Loucy (cell line): ENCODE measurements around the gene SUPT3H.

Experiments used
- H2AFZ ChIP-seq: fragments of 200-600 bp; sonication (generic); 2 replicates; pipeline ENCODE4 v1.6.0; 2016; ENCODE audit warnings: antibody characterized with exemption, mild to moderate bottlenecking, low read length, moderate library complexity
- H3F3A ChIP-seq: fragments of 200-600 bp; 2 replicates; pipeline ENCODE4 v1.6.0; 2016; ENCODE audit warnings: antibody characterized with exemption, low read depth, mild to moderate bottlenecking
- H3K27me3 ChIP-seq: fragments of 200-600 bp; sonication (generic); 2 replicates; pipeline ENCODE4 v1.6.1; 2014; ENCODE audit warnings: low read length, mild to moderate bottlenecking; ENCODE audit not compliant: insufficient read depth, poor library complexity, severe bottlenecking
- H3K36me3 ChIP-seq: fragments of 200-600 bp; sonication (generic); 2 replicates; pipeline ENCODE4 v1.6.1; 2016; ENCODE audit warnings: low read length; ENCODE audit not compliant: insufficient read depth
- H3K4me1 ChIP-seq: fragments of 200-600 bp; sonication (generic); 2 replicates; pipeline ENCODE4 v1.5.1; 2014; ENCODE audit warnings: low read length, mild to moderate bottlenecking; ENCODE audit not compliant: insufficient read depth, poor library complexity, severe bottlenecking
- H3K4me2 ChIP-seq: fragments of 200-600 bp; sonication (generic); 2 replicates; pipeline ENCODE4 v1.6.0; 2014; ENCODE audit warnings: antibody characterized with exemption, low read length, low read depth, mild to moderate bottlenecking; ENCODE audit not compliant: poor library complexity, severe bottlenecking
- H3K4me3 ChIP-seq: fragments of 200-600 bp; sonication (generic); 2 replicates; pipeline ENCODE4 v1.5.1; 2014; ENCODE audit warnings: low read length, mild to moderate bottlenecking, mixed read lengths; ENCODE audit not compliant: poor library complexity, severe bottlenecking
- H3K79me2 ChIP-seq: fragments of 200-600 bp; sonication (generic); 2 replicates; pipeline ENCODE4 v1.6.1; 2014; ENCODE audit warnings: low read length; ENCODE audit not compliant: insufficient read depth
- H3K9ac ChIP-seq: fragments of 200-600 bp; sonication (generic); 2 replicates; pipeline ENCODE4 v1.6.0; 2014; ENCODE audit warnings: mild to moderate bottlenecking, low read depth, low read length, moderate library complexity; ENCODE audit not compliant: poor library complexity, severe bottlenecking
- H3K9me2 ChIP-seq: fragments of 200-600 bp; sonication (generic); replicated peaks from 2 replicates; pipeline ENCODE4 v1.6.1; 2016; ENCODE audit warnings: low read depth, low read length, mixed read lengths
- H3K9me3 ChIP-seq: fragments of 200-600 bp; sonication (generic); 2 replicates; pipeline ENCODE4 v1.6.1; 2014; ENCODE audit warnings: mild to moderate bottlenecking, antibody characterized with exemption, low read length, low read depth; ENCODE audit not compliant: insufficient read depth
- H4K20me1 ChIP-seq: fragments of 200-600 bp; sonication (generic); 2 replicates; pipeline ENCODE4 v1.6.0; 2014; ENCODE audit warnings: antibody characterized with exemption, low read length, mild to moderate bottlenecking; ENCODE audit not compliant: insufficient read depth, poor library complexity, severe bottlenecking
- EZH2phosphoT487 ChIP-seq: fragments of 200-600 bp; IDR thresholded peaks from 2 replicates; pipeline ENCODE4 v1.6.1; 2018; ENCODE audit warnings: antibody characterized with exemption, mild to moderate bottlenecking, moderate library complexity, borderline replicate concordance
- TF ChIP-seq, protein P1 (sequence below): fragments of 200-600 bp; sonication (generic); conservative IDR thresholded peaks from 2 replicates; pipeline ENCODE4 v1.5.1; 2014; ENCODE audit warnings: mild to moderate bottlenecking, antibody characterized with exemption, low read length

The SUPT3H gene

DNA sequence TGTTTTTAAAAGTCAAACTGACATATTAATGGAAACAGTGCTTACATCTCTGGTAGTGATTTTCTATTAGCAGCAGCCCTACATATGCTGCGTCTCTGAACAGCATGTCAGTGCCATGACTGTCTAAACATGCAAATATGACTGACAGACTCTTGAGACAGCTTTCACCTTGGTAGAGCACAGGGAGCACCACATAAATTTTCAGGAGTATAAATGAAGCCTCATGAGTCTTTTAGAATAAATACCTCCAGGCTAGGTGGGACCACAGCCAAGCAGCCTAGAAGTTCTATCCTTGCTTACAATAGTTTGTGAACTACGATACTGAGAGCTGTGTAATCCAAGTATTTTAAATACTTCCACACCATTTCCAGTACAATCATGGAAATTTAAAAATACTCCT, 460.3 kb downstream of the SUPT3H start:
- no peaks in the 10 kb centered on the region for H3F3A ChIP-seq
- no peaks in the 10 kb centered on the region for H3K27me3 ChIP-seq
- H3K9me3 ChIP-seq: no peaks in the 10 kb centered on the region
- H3K36me3 ChIP-seq: no peaks in the 10 kb centered on the region
- no peaks in the 10 kb centered on the region for H3K79me2 ChIP-seq
- no peak overlapping the region for H2AFZ ChIP-seq
- no peaks in the 10 kb centered on the region for H4K20me1 ChIP-seq
- H3K4me2 ChIP-seq: no peak overlapping the region
- H3K4me1 ChIP-seq: peaks cover 16% of the 10 kb centered on the region
- H3K4me3 ChIP-seq: no peak overlapping the region
- TF ChIP-seq, protein P1, sequence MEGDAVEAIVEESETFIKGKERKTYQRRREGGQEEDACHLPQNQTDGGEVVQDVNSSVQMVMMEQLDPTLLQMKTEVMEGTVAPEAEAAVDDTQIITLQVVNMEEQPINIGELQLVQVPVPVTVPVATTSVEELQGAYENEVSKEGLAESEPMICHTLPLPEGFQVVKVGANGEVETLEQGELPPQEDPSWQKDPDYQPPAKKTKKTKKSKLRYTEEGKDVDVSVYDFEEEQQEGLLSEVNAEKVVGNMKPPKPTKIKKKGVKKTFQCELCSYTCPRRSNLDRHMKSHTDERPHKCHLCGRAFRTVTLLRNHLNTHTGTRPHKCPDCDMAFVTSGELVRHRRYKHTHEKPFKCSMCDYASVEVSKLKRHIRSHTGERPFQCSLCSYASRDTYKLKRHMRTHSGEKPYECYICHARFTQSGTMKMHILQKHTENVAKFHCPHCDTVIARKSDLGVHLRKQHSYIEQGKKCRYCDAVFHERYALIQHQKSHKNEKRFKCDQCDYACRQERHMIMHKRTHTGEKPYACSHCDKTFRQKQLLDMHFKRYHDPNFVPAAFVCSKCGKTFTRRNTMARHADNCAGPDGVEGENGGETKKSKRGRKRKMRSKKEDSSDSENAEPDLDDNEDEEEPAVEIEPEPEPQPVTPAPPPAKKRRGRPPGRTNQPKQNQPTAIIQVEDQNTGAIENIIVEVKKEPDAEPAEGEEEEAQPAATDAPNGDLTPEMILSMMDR: no peak
- TF ChIP-seq EZH2phosphoT487: no peak
- no peaks in the 10 kb centered on the region for H3K9me2 ChIP-seq
- no peak overlapping the region for H3K9ac ChIP-seq

DNA sequence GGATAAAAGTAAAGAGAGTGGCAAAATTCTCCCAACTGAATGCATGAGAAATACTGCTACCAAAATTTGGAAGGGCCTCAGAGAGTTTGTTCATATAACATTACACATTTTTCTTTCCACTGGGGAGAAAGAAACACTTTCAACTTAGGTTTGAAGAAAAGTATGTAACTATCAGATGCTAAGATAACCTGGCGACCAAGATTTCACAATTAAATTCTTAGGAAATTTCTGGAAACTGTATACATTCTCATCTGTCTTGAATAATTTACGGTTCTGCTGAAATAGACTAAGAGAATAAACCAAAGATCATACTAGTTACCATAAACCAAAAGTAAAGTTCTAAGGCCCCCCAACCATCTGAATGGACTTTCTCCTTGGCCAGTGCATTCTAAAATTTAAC, 462.6 kb downstream of the SUPT3H start:
- H3F3A ChIP-seq: no peaks in the 10 kb centered on the region
- H3K4me3 ChIP-seq: no peak overlapping the region
- H3K9me3 ChIP-seq: no peaks in the 10 kb centered on the region
- no peak overlapping the region for H2AFZ ChIP-seq
- H4K20me1 ChIP-seq: no peaks in the 10 kb centered on the region
- H3K4me2 ChIP-seq: no peak overlapping the region
- no peak overlapping the region for H3K9ac ChIP-seq
- no peaks in the 10 kb centered on the region for H3K79me2 ChIP-seq
- no peaks in the 10 kb centered on the region for H3K27me3 ChIP-seq
- H3K9me2 ChIP-seq: no peaks in the 10 kb centered on the region
- no peak for TF ChIP-seq EZH2phosphoT487
- TF ChIP-seq, protein P1: no peak
- H3K36me3 ChIP-seq: no peaks in the 10 kb centered on the region
- H3K4me1 ChIP-seq: no peaks in the 10 kb centered on the region

DNA sequence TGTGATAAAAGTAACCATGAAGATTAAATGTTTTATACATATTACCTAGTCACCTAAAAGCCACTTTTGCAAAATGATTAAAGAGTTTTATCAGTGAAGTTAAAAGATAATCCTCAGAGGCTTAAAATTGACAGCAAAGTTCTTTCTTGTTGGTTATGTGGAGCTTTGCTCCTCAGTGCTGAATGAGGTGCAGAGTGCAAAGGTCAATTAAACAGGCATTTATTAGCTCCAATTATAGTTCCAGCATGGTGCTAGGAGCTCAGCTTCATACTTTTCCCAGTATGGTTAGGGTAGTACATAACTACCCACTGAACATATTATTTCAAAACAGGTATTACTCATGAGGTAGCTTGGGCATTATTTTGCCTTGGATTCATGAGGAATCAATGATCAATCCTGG, 463.6 kb downstream of the SUPT3H start:
- no peaks in the 10 kb centered on the region for H3K9me3 ChIP-seq
- TF ChIP-seq EZH2phosphoT487: no peak
- TF ChIP-seq, protein P1: no peak
- H3K9ac ChIP-seq: no peak overlapping the region
- no peaks in the 10 kb centered on the region for H3F3A ChIP-seq
- no peak overlapping the region for H3K4me2 ChIP-seq
- H4K20me1 ChIP-seq: no peaks in the 10 kb centered on the region
- no peak overlapping the region for H2AFZ ChIP-seq
- no peaks in the 10 kb centered on the region for H3K9me2 ChIP-seq
- H3K79me2 ChIP-seq: no peaks in the 10 kb centered on the region
- H3K4me3 ChIP-seq: no peak overlapping the region
- no peaks in the 10 kb centered on the region for H3K4me1 ChIP-seq
- H3K27me3 ChIP-seq: no peaks in the 10 kb centered on the region
- no peaks in the 10 kb centered on the region for H3K36me3 ChIP-seq
